ENCODE results near the gene XCR1.

The XCR1 gene

DNA sequence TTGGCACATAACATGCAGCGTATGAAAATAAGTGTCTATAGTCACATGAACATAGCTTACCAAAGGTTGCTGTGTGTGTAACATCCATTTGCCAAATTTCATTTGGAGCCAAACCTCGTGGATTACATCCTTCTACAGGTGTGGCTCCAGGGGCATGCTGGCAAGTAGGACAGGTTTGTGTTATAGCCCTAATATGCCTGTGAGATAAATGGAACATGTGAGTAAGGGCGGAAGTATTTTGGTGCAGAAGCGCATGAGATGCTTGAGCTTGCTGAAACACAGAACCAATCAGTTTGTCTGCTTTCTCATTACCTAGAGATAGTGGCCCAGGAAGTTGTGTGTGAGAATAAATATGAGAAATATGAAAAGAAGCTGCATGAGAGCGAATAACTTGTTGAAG lies 21.8 kb upstream of the XCR1 start:
- TF ChIP-seq, protein P1, sequence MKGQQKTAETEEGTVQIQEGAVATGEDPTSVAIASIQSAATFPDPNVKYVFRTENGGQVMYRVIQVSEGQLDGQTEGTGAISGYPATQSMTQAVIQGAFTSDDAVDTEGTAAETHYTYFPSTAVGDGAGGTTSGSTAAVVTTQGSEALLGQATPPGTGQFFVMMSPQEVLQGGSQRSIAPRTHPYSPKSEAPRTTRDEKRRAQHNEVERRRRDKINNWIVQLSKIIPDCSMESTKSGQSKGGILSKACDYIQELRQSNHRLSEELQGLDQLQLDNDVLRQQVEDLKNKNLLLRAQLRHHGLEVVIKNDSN (IDR thresholded peaks at IDR 0.05), result no peak
- TF ChIP-seq RAD21 (IDR thresholded peaks at IDR 0.05; ENCODE audit: low read depth), result no peak
- TF ChIP-seq FOXM1 (IDR thresholded peaks at IDR 0.05; ENCODE audit: borderline replicate concordance, low read depth), result no peak
- no peak for TF ChIP-seq YY1 (IDR thresholded peaks at IDR 0.05; ENCODE audit: low read depth)
- TF ChIP-seq ZBTB7A (IDR thresholded peaks at IDR 0.05; ENCODE audit: low read depth), result no peak
- TF ChIP-seq TCF12 (IDR thresholded peaks at IDR 0.05; ENCODE audit: low read depth), result no peak
- TF ChIP-seq TEAD4 (IDR thresholded peaks at IDR 0.05), result no peak
- no peak for TF ChIP-seq EP300 (IDR thresholded peaks at IDR 0.05; ENCODE audit: borderline replicate concordance)
- TF ChIP-seq, protein P2, sequence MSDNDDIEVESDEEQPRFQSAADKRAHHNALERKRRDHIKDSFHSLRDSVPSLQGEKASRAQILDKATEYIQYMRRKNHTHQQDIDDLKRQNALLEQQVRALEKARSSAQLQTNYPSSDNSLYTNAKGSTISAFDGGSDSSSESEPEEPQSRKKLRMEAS (IDR thresholded peaks at IDR 0.05), result no peak
- no peak for TF ChIP-seq CEBPB (IDR thresholded peaks at IDR 0.05)
- TF ChIP-seq NFIC (IDR thresholded peaks at IDR 0.05), result no peak
- TF ChIP-seq TAF1 (IDR thresholded peaks at IDR 0.05; ENCODE audit: low read depth), result no peak
- TF ChIP-seq CREB1 (IDR thresholded peaks at IDR 0.05; ENCODE audit: low read depth), result no peak
- TF ChIP-seq EGR1 (IDR thresholded peaks at IDR 0.05), result no peak
- TF ChIP-seq, protein P3, sequence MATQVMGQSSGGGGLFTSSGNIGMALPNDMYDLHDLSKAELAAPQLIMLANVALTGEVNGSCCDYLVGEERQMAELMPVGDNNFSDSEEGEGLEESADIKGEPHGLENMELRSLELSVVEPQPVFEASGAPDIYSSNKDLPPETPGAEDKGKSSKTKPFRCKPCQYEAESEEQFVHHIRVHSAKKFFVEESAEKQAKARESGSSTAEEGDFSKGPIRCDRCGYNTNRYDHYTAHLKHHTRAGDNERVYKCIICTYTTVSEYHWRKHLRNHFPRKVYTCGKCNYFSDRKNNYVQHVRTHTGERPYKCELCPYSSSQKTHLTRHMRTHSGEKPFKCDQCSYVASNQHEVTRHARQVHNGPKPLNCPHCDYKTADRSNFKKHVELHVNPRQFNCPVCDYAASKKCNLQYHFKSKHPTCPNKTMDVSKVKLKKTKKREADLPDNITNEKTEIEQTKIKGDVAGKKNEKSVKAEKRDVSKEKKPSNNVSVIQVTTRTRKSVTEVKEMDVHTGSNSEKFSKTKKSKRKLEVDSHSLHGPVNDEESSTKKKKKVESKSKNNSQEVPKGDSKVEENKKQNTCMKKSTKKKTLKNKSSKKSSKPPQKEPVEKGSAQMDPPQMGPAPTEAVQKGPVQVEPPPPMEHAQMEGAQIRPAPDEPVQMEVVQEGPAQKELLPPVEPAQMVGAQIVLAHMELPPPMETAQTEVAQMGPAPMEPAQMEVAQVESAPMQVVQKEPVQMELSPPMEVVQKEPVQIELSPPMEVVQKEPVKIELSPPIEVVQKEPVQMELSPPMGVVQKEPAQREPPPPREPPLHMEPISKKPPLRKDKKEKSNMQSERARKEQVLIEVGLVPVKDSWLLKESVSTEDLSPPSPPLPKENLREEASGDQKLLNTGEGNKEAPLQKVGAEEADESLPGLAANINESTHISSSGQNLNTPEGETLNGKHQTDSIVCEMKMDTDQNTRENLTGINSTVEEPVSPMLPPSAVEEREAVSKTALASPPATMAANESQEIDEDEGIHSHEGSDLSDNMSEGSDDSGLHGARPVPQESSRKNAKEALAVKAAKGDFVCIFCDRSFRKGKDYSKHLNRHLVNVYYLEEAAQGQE (IDR thresholded peaks at IDR 0.05; ENCODE audit: low read depth), result no peak

DNA sequence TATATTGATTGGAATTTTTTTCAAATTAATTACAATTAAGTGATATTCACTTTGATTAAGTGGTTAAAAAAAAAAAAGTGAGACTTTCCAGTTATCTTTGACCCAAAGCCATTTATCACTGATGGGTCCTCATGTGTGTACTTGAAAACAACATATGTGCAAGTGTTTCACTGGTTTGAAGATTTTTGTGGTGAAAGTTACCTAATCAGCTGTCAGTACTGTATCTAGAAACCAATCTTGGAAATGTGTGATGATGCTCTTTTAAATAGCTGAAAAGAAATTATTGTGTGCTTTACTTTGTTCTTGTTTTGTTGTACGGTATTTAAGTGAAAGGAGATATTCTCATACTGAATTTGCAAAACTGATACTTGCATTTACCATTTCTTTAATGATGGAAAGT lies 11.6 kb upstream of the XCR1 start:
- no peak for TF ChIP-seq ZBTB7A (IDR thresholded peaks at IDR 0.05; ENCODE audit: low read depth)
- no peak for TF ChIP-seq EP300 (IDR thresholded peaks at IDR 0.05; ENCODE audit: borderline replicate concordance)
- TF ChIP-seq TCF12 (IDR thresholded peaks at IDR 0.05; ENCODE audit: low read depth), result no peak
- TF ChIP-seq, protein P2 (IDR thresholded peaks at IDR 0.05), result no peak
- TF ChIP-seq, protein P3 (IDR thresholded peaks at IDR 0.05; ENCODE audit: low read depth), result no peak
- no peak for TF ChIP-seq CREB1 (IDR thresholded peaks at IDR 0.05; ENCODE audit: low read depth)
- TF ChIP-seq FOXM1 (IDR thresholded peaks at IDR 0.05; ENCODE audit: borderline replicate concordance, low read depth), result no peak
- no peak for TF ChIP-seq EGR1 (IDR thresholded peaks at IDR 0.05)
- TF ChIP-seq CEBPB (IDR thresholded peaks at IDR 0.05), result no peak

DNA sequence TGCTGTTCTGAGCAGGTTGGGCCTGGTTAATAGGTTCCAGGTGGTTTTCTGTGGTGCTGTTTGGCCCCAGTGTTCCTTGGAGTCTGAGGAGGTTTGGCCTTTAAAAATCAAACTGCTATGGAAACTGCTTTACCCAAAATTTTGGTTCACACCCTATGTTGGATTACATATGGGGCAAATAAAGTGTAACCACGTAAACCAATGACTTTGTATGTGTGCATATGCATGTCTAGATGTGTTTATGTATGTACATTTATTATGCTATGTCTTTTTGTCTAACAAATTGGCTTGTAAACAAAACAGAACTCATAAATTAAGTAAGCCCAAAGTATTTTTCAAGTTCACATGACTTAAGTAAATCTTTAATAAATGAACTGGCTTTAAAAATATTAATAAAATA lies 8.9 kb upstream of the XCR1 start:
- TF ChIP-seq CREB1 (IDR thresholded peaks at IDR 0.05; ENCODE audit: low read depth) (no peak), EGR1 (IDR thresholded peaks at IDR 0.05) (no peak), TCF12 (IDR thresholded peaks at IDR 0.05; ENCODE audit: low read depth) (no peak), ZBTB7A (IDR thresholded peaks at IDR 0.05; ENCODE audit: low read depth) (no peak), CEBPB (IDR thresholded peaks at IDR 0.05) (no peak), FOXM1 (IDR thresholded peaks at IDR 0.05; ENCODE audit: borderline replicate concordance, low read depth) (no peak), EP300 (IDR thresholded peaks at IDR 0.05; ENCODE audit: borderline replicate concordance) (no peak), YY1 (IDR thresholded peaks at IDR 0.05; ENCODE audit: low read depth) (no peak), TEAD4 (IDR thresholded peaks at IDR 0.05) (no peak), NFIC (IDR thresholded peaks at IDR 0.05) (no peak), RAD21 (IDR thresholded peaks at IDR 0.05; ENCODE audit: low read depth) (no peak), TAF1 (IDR thresholded peaks at IDR 0.05; ENCODE audit: low read depth) (no peak)
- TF ChIP-seq, protein P1 (IDR thresholded peaks at IDR 0.05), result no peak
- TF ChIP-seq, protein P2 (IDR thresholded peaks at IDR 0.05), result no peak
- TF ChIP-seq, protein P3 (IDR thresholded peaks at IDR 0.05; ENCODE audit: low read depth), result no peak

DNA sequence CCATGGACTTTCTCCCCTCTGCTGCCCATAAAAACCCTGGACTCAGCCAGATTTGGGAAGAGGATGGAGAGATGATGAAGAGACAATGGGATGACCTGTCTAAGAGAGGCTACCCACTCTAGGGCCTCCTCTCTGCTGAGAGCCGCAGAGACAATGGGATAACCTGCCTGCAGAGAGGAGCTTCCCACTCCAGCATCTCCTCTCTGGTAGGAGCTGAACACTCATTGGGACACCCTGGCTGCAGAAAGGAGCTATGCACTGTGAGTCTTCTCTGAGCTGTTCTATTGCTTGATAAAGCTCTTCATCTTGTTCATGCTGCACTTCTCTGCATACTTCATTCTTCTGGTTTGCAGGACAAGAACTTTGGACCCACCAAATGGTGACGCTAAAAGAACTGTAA lies 4.5 kb upstream of the XCR1 start:
- TF ChIP-seq CEBPB (IDR thresholded peaks at IDR 0.05), result no peak
- no peak for TF ChIP-seq RAD21 (IDR thresholded peaks at IDR 0.05; ENCODE audit: low read depth)
- TF ChIP-seq TAF1 (IDR thresholded peaks at IDR 0.05; ENCODE audit: low read depth), result no peak
- TF ChIP-seq YY1 (IDR thresholded peaks at IDR 0.05; ENCODE audit: low read depth), result no peak
- no peak for TF ChIP-seq TEAD4 (IDR thresholded peaks at IDR 0.05)
- TF ChIP-seq, protein P1 (IDR thresholded peaks at IDR 0.05), result no peak
- no peak for TF ChIP-seq EGR1 (IDR thresholded peaks at IDR 0.05)
- no peak for TF ChIP-seq FOXM1 (IDR thresholded peaks at IDR 0.05; ENCODE audit: borderline replicate concordance, low read depth)
- TF ChIP-seq, protein P3 (IDR thresholded peaks at IDR 0.05; ENCODE audit: low read depth), result no peak
- TF ChIP-seq, protein P2 (IDR thresholded peaks at IDR 0.05), result no peak
